KMS-11 (cell line): Measurements from ENCODE around the gene CROCC2.

Source experiments
- H2AFZ ChIP-seq: fragments of 200-600 bp; sonication (generic); 2 replicates; pipeline ENCODE4 v1.6.1; 2016; ENCODE audit warnings: antibody characterized with exemption, mixed run types, low read depth
- H3K27ac ChIP-seq: fragments of 200-600 bp; sonication (generic); 2 replicates; pipeline ENCODE4 v1.6.1; 2016; ENCODE audit warnings: mild to moderate bottlenecking, mixed run types
- H3K27me3 ChIP-seq: fragments of 200-600 bp; sonication (generic); 2 replicates; pipeline ENCODE4 v1.6.1; 2017; ENCODE audit warnings: mild to moderate bottlenecking, low read depth, mixed run types, moderate library complexity; ENCODE audit not compliant: insufficient read depth
- H3K36me3 ChIP-seq: fragments of 200-600 bp; sonication (generic); 2 replicates; pipeline ENCODE4 v1.6.1; 2017; ENCODE audit warnings: mild to moderate bottlenecking, mixed run types; ENCODE audit not compliant: insufficient read depth
- H3K4me1 ChIP-seq: fragments of 200-600 bp; sonication (generic); 2 replicates; pipeline ENCODE4 v1.6.1; 2016; ENCODE audit warnings: mild to moderate bottlenecking, low read depth, mixed run types; ENCODE audit not compliant: poor library complexity, severe bottlenecking
- H3K4me2 ChIP-seq: fragments of 200-600 bp; sonication (generic); 2 replicates; pipeline ENCODE4 v1.7.0; 2016; ENCODE audit warnings: mild to moderate bottlenecking, mixed run types
- H3K4me3 ChIP-seq: fragments of 200-600 bp; sonication (generic); IDR thresholded peaks from 2 replicates; pipeline ENCODE4 v1.6.1; 2017; ENCODE audit warnings: low read depth, low read length, mixed read lengths; ENCODE audit not compliant: insufficient read depth
- H3K79me2 ChIP-seq: fragments of 200-600 bp; sonication (generic); 2 replicates; pipeline ENCODE4 v1.6.1; 2016; ENCODE audit warnings: low read depth, mixed run types; ENCODE audit not compliant: insufficient read depth
- H3K9ac ChIP-seq: fragments of 200-600 bp; sonication (generic); 2 replicates; pipeline ENCODE4 v1.6.1; 2016; ENCODE audit warnings: mild to moderate bottlenecking, mixed run types
- H4K20me1 ChIP-seq: fragments of 200-600 bp; sonication (generic); 2 replicates; pipeline ENCODE4 v1.6.1; 2016; ENCODE audit warnings: mild to moderate bottlenecking, mixed run types; ENCODE audit not compliant: insufficient read depth
- CTCF ChIP-seq: fragments of 200-600 bp; sonication (generic); conservative IDR thresholded peaks from 2 replicates; pipeline ENCODE4 v1.6.1; 2017; ENCODE audit warnings: low read depth, mild to moderate bottlenecking, antibody characterized with exemption, low read length, moderate library complexity, mixed read lengths

Gene CROCC2

GRCh38 chr2:240909216-240909974, 3.3 kb downstream of the CROCC2 start:
- H3K27me3 ChIP-seq, result peaks cover 54% of the 10 kb centered on the region; the same call in 1 of the 2 replicates
- TF ChIP-seq CTCF, result no peak
- H3K4me3 ChIP-seq, result no peak overlapping the region
- H3K36me3 ChIP-seq, result no peaks in the 10 kb centered on the region
- no peak overlapping the region for H3K4me2 ChIP-seq
- no peak overlapping the region for H3K9ac ChIP-seq
- H3K79me2 ChIP-seq, result no peaks in the 10 kb centered on the region
- H4K20me1 ChIP-seq, result no peaks in the 10 kb centered on the region
- no peaks in the 10 kb centered on the region for H3K4me1 ChIP-seq
- H3K27ac ChIP-seq, result no peak overlapping the region
- no peak overlapping the region for H2AFZ ChIP-seq

GRCh38 chr2:240911641-240912265, 5.6 kb downstream of the CROCC2 start:
- no peak overlapping the region for H3K27ac ChIP-seq
- H3K27me3 ChIP-seq, result peaks cover 53% of the 10 kb centered on the region; the same call in 1 of the 2 replicates
- H4K20me1 ChIP-seq, result no peaks in the 10 kb centered on the region
- H3K4me2 ChIP-seq, result no peak overlapping the region
- H3K36me3 ChIP-seq, result no peaks in the 10 kb centered on the region
- no peaks in the 10 kb centered on the region for H3K4me1 ChIP-seq
- no peak overlapping the region for H3K4me3 ChIP-seq
- TF ChIP-seq CTCF, result no peak
- no peak overlapping the region for H2AFZ ChIP-seq
- no peak overlapping the region for H3K9ac ChIP-seq
- no peaks in the 10 kb centered on the region for H3K79me2 ChIP-seq

- no peaks in the 10 kb centered on the region for H3K4me1 ChIP-seq
- TF ChIP-seq CTCF, result no peak
Measured at GRCh38 chr2:240912878-240913809, 7.0 kb downstream of the CROCC2 start.

GRCh38 chr2:240913810-240914644, 7.9 kb downstream of the CROCC2 start:
- no peak overlapping the region for H3K9ac ChIP-seq
- H3K4me3 ChIP-seq, result no peak overlapping the region
- no peak overlapping the region for H3K27ac ChIP-seq
- H2AFZ ChIP-seq, result no peak overlapping the region
- no peak overlapping the region for H3K4me2 ChIP-seq
- H3K27me3 ChIP-seq, result peaks cover 60% of the 10 kb centered on the region; the same call in 1 of the 2 replicates
- H4K20me1 ChIP-seq, result no peaks in the 10 kb centered on the region
- no peaks in the 10 kb centered on the region for H3K79me2 ChIP-seq
- peak; percentile 73 for TF ChIP-seq CTCF
- H3K4me1 ChIP-seq, result no peaks in the 10 kb centered on the region
- no peaks in the 10 kb centered on the region for H3K36me3 ChIP-seq

More at GRCh38 chr2:240912878-240913809, 7.0 kb downstream of the CROCC2 start:
- Histone ChIP-seq H4K20me1 (no peaks in the 10 kb centered on the region), H3K4me2 (no peak overlapping the region), H3K27me3 (peaks cover 57% of the 10 kb centered on the region; the same call in 1 of the 2 replicates), H3K4me3 (no peak overlapping the region), H3K9ac (no peak overlapping the region), H3K27ac (no peak overlapping the region), H3K79me2 (no peaks in the 10 kb centered on the region), H2AFZ (no peak overlapping the region), H3K36me3 (no peaks in the 10 kb centered on the region)
